ENCODE results near the gene SLC35F1.

GRCh38 chr6:118333772-118334171 lies 426.7 kb downstream of the SLC35F1 start:
- TF ChIP-seq RAD21 (IDR thresholded peaks at IDR 0.05; ENCODE audit: low read depth), result no peak
- TF ChIP-seq CREB1 (IDR thresholded peaks at IDR 0.05; ENCODE audit: low read depth), result no peak
- TF ChIP-seq USF1 (IDR thresholded peaks at IDR 0.05), result no peak
- TF ChIP-seq MAX (IDR thresholded peaks at IDR 0.05), result no peak
- no peak for TF ChIP-seq EP300 (IDR thresholded peaks at IDR 0.05; ENCODE audit: borderline replicate concordance)
- TF ChIP-seq TEAD4 (IDR thresholded peaks at IDR 0.05), result no peak
- TF ChIP-seq REST (IDR thresholded peaks at IDR 0.05; ENCODE audit: low read depth), result no peak
- TF ChIP-seq TAF1 (IDR thresholded peaks at IDR 0.05; ENCODE audit: low read depth), result no peak
- TF ChIP-seq CEBPB (IDR thresholded peaks at IDR 0.05), result no peak
- TF ChIP-seq FOXM1 (IDR thresholded peaks at IDR 0.05; ENCODE audit: borderline replicate concordance, low read depth), result no peak

Measured in Ishikawa (cell line).